CD4-positive, alpha-beta T cell treated with Interleukin-12 subunit alpha and Interleukin-12 subunit beta, for 1 hour (primary cell): Measurements from ENCODE around the gene B4GALT3.

Source experiments
- DNase-seq: peaks from one replicate; pipeline ENCODE4 v3.0.0-alpha.2; 2020

The B4GALT3 gene

DNA sequence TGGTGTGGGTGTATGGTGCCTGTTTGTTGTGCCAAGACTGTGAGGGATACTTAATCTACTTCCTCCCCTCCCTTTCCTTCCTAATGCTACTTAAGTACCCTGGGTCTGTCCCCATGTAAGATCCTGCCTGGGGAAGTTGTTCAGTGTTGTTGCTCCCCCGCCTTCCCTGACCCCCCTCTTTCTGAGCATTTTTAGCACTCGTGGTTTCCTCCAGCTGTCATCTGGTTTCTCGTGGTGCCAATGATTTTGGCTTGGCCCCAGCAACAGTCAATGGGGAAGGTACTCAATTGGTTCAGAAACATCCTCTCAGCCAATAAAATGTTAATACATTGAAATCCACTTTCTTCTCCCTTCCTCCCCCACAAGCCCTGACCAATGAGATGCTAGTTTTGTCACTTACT is 8.0 kb upstream of the B4GALT3 start:
- DNase-seq, result peak; percentile 91

GRCh38 chr1:161182214-161182613 is 4.9 kb upstream of the B4GALT3 start:
- DNase-seq, result peak; percentile 80

DNA sequence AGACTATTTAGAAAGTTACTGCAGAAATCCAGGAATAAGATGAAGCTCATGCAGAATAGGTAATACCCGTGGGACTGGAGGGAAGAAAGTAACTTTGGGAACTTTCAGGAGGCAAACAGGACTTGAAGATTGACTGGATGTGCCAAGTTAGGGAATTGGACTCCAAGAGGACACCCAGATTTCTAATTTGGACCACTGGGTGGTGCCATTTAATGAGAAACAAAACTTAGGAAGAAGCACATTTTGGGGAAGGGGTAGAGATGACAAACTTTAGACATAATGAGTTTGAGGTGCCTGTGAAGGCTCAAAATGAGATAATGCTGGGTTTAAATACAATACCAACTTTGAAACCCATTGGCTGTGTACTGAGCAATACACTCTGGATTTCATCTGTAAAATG is 3.3 kb upstream of the B4GALT3 start:
- DNase-seq, result peak; percentile 35

DNA sequence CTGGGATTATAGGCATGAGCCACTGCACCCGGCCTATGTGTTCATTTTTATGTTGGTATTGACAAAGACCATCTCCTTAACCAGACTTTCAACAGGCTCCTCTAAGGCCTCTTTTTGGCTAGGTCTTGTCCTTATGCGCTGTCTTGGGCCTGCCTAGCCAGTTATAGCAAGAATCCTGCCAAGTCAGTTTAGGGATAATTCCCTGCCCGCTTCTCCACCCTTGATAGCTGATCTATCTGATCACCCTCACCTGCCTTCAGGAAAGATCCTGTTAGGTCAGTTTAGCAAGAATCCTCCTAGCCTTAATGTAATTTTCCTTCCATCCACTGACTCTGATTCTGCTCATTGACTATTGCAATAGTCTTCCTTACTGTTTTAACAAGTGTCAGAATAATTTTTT is 2.4 kb upstream of the B4GALT3 start:
- no peak for DNase-seq

GRCh38 chr1:161177936-161178244 is 583 bp upstream of the B4GALT3 start:
- DNase-seq, result no peak

- DNase-seq, result no peak
Observed at GRCh38 chr1:161176468-161177111, 717 bp downstream of the B4GALT3 start.

- DNase-seq, result no peak
Observed at GRCh38 chr1:161175771-161176453, 1.4 kb downstream of the B4GALT3 start.

- DNase-seq, result no peak
Observed at GRCh38 chr1:161174911-161175310, 2.4 kb downstream of the B4GALT3 start.

DNA sequence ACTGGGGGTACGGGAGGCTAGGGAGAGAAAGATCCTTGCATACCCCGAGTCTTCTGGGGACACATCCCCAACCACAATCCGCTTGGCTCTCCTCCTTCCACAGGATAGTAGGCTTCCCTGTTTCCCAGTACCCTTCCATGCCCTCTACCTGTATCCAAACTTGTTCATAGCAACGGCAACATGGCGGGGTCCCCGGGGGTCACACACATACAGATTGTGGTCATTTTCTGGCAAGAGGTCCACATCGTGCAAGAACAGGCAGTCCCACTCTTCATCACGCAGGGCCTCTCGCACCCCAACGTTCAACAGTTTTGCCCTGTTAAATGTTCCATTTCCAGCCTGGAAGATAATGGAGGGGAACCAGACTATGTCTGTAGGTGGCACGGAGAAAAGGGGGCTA is 3.6 kb downstream of the B4GALT3 start:
- no peak for DNase-seq

- DNase-seq, result no peak
Observed at GRCh38 chr1:161172776-161173376, 4.4 kb downstream of the B4GALT3 start.

GRCh38 chr1:161172349-161172748 is 5.0 kb downstream of the B4GALT3 start:
- DNase-seq, result no peak

- DNase-seq, result no peak
Observed at GRCh38 chr1:161171696-161172095, 5.6 kb downstream of the B4GALT3 start.

DNA sequence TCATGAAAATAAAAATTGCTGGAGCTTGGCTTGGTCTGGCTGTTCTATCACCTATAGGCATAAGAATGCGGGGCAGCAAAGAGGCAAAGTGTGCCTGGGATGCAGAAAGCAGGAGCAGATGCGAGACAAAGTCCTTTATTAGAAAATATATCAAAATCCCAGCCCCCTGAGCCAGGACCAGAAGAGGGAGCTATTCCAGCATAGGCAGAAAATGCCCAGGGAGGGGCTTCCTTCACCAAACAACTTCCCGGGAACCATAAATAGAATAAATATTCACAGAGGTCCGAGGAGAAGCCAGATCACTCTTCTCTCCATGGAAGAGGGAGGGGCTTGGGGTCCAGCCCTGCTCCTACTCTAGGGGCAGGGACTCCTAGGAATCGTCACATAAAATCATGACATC is 6.1 kb downstream of the B4GALT3 start:
- no peak for DNase-seq

GRCh38 chr1:161168906-161169305 is 8.4 kb downstream of the B4GALT3 start:
- no peak for DNase-seq

- DNase-seq, result no peak
Observed at GRCh38 chr1:161166669-161167548, 10.4 kb downstream of the B4GALT3 start.

DNA sequence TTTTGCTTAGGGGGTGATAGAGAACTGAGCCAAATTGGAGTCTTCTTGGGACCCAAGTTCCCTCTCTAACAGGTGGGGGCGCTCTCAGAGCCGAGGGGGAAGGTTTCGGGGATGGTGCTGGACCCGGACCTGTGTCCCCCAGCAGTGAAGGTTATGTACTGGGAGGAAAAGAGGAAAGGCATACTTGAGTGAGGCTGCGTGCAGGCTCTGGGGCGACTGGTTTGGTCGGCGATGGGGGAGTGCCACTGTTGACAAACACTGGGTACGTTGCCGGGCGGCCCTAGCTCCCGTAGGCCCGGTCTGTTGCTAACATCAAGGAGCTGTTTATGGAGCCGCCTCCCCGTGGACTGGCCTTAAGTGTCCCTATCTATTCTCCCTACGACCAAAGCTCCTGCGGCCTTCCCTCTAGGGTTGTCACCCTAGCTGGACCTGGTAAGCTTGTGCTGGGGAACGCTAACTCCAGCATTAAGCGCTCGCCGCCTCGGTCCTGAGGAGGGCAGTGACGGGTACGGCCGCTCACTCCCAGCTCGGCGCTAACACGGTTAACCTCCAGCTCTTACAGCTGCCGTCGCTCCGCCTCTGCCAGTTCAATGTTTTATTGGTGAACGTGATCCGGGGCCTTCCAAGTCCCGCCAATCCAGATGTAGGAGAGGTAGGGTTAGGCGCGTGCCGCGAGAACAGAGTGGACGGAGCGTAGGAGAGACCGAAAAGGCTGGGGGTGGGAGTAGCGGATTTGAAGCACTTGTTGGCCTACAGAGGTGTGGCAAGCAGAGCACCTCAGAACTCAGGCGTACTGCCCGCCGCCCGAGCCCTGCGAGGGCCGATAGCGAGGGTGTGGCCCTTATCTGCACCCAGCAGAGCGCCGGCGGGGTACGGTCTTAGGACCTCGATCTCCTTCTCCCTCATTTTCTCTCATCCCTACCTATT is 11.3 kb downstream of the B4GALT3 start, which contains the start of gene PPOX:
Gene PPOX (plus strand): TSS at position 685 of the 927 bp plus-strand sequence. CDS start 422 bp downstream, outside the sequence.
- peak; percentile 95 for DNase-seq

- DNase-seq, result no peak
Observed at GRCh38 chr1:161164901-161165610, 12.3 kb downstream of the B4GALT3 start.

DNA sequence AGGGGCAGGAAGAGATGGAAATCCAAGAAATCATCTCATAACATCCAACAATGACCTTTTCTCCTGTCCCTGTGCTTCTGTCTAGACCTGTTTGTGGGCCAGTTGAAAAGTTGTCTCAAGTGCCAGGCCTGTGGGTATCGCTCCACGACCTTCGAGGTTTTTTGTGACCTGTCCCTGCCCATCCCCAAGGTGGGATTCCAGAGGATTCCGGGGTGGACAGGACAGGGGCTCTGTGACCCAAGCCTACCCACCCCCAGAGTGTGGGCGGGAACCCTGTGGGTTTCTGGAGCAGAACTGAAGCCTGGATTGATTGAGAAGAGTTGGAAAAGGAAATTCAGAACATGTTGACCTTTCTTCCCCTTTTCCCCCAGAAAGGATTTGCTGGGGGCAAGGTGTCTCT is 13.5 kb downstream of the B4GALT3 start:
- DNase-seq, result no peak

DNA sequence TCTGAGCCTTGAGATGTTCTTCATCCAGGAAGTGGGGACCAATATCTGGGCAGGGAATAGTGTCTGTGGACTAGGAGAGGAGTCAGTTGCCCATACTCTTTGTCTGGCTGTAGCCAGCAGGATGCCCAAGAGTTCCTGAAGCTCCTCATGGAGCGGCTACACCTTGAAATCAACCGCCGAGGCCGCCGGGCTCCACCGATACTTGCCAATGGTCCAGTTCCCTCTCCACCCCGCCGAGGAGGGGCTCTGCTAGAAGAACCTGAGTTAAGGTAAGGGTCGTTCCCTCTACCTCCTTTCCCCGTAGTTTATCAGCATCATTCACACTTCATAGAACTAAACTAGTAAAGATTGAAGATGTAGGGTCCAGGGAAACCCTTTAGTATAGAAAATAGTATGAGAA is 14.5 kb downstream of the B4GALT3 start:
- DNase-seq, result no peak

- no peak for DNase-seq
Observed at GRCh38 chr1:161162052-161162451, 15.3 kb downstream of the B4GALT3 start.

GRCh38 chr1:161161652-161162051 is 15.7 kb downstream of the B4GALT3 start:
- no peak for DNase-seq
